ENCODE measurements around the gene GNG11. TPM values are rescaled to one million over a fixed set of nuclear protein-coding genes. Genes with fewer than 3 reads are reported as not detected.

Gene GNG11
- total RNA-seq, 1 experiment from 2014 or later: not detected

DNA sequence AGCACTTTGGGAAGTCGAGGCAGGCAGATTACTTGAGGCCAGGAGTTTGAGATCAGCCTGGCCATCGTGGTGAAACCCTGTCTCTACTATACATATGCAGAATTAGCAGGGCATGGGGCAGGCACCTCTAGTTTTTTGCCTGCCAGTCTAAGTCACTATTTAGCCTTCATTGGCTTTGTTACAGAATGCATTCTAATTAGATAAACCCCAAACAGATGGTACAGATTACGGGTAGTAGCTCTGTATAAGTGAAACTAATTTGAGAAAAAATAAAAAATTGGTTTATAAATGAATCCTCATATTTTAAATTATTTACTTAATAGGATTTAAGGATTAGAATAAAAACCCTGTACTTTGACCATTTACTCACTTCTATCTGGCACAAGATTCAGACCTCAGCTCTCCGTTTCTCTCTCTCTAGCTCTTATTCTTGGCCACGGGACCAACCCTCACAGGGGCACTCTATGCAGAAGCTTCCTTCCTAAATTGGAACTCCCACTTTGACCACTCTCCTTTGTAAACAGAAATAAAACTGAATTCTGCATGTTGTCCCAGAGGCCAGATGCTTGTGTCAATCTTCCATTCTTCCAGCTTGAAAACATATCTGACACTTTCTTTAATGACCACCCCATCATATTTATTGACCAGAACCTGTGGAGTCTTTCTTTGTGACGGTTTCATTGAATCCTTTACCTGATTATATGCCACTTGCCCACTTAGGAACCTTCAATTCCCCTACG, 55.8 kb downstream of the GNG11 start:
- CTCF ChIA-PET: no interaction called here
- BruUV-seq (replicated peaks): no TSS peak

More for the DNA sequence above, 55.8 kb downstream of the GNG11 start:
- no peaks in the 10 kb centered on the region for H4K20me1 ChIP-seq (ENCODE audit: insufficient read depth)
- TF ChIP-seq SP1 (IDR thresholded peaks at IDR 0.05; ENCODE audit: low read depth) (no peak), CTCF (IDR thresholded peaks at IDR 0.05 in 2 of 3, conservative IDR thresholded peaks at IDR 0.05 in 1 of 3; ENCODE audit: borderline replicate concordance in 1 of 3, insufficient read depth in 1 of 3, low read depth in 2 of 3, low read length in 2 of 3) (no peak)
- no peak overlapping the region for H3K27ac ChIP-seq (ENCODE audit: low read depth, low read length)
- H3K79me2 ChIP-seq (ENCODE audit: insufficient read depth, low read length): no peaks in the 10 kb centered on the region
- H3K36me3 ChIP-seq (ENCODE audit: control insufficient read depth in 1 of 2, insufficient read depth in 2 of 2, low read length in 2 of 2): no peaks in the 10 kb centered on the region
- H3K9me3 ChIP-seq (ENCODE audit: control insufficient read depth in 1 of 2, insufficient read depth in 1 of 2, low read depth in 1 of 2, low read length in 2 of 2): no peaks in the 10 kb centered on the region
- H3K9ac ChIP-seq (ENCODE audit: low read length): no peak overlapping the region
- H2AFZ ChIP-seq (ENCODE audit: low read depth, low read length, poor library complexity, severe bottlenecking): no peak overlapping the region
- H3K4me1 ChIP-seq (ENCODE audit: control insufficient read depth in 1 of 2, insufficient read depth in 2 of 2, low read length in 2 of 2): no peaks in the 10 kb centered on the region
- peaks cover 3% of the 10 kb centered on the region; the same call in 1 of the 2 replicates for H3K27me3 ChIP-seq (ENCODE audit: insufficient read depth, low read length)
- no peak overlapping the region for H3K4me2 ChIP-seq (ENCODE audit: low read length)
- no peaks in the 10 kb centered on the region for H3K9me2 ChIP-seq (ENCODE audit: insufficient read depth)
- ChIA-PET RAD21 (ENCODE audit: low non-redundant PET in 1 of 2, low total read pairs in 2 of 2, uncharacterized antibody in 2 of 2, unreplicated experiment in 2 of 2) (no interaction called here), POLR2A (no interaction called here)
- intact Hi-C loops (cut with micrococcal nuclease): no loop called here
- no peak overlapping the region for H3K4me3 ChIP-seq (replicated peaks in 1 of 2; ENCODE audit: low read depth in 1 of 2, low read length in 2 of 2)
- no peak for ATAC-seq
- no peak for DNase-seq (ENCODE audit: low read depth, low spot score)

Other genes starting within 250 kb of the GNG11 start
- gene TFPI2, start 31.0 kb upstream of the GNG11 start, total RNA-seq (2021; ENCODE audit: unreplicated experiment): 0.15 TPM
- gene GNGT1, start 15.2 kb upstream of the GNG11 start, total RNA-seq (2021; ENCODE audit: unreplicated experiment): 0.91 TPM
- 17.2 TPM for gene BET1, start 82.6 kb downstream of the GNG11 start, total RNA-seq (2021; ENCODE audit: unreplicated experiment)

Data from HCT116 (cell line).